ENCODE data around the gene CD320. TPM values are rescaled to one million over a fixed set of nuclear protein-coding genes. Genes with fewer than 3 reads are reported as not detected.
A peak's percentile ranks its signal among the peaks of the same experiment; 100 is the strongest.

Gene CD320
- total RNA-seq, 1 experiment from 2014 or later, result 135 TPM

- DNase-seq (ENCODE audit: low spot score), result no peak
- Histone ChIP-seq H3K27ac (ENCODE audit: low read depth, low read length, poor library complexity, severe bottlenecking) (no peak overlapping the region), H3K4me3 (ENCODE audit: low read depth, low read length, poor library complexity, severe bottlenecking) (no peak overlapping the region), H3K4me1 (ENCODE audit: insufficient read depth, low read length, poor library complexity, severe bottlenecking) (peaks cover 21% of the 10 kb centered on the region), H3K27me3 (replicated peaks; ENCODE audit: insufficient read depth, low read depth, low read length, poor library complexity) (no peaks in the 10 kb centered on the region), H3K9me3 (ENCODE audit: low read depth, low read length, poor library complexity, severe bottlenecking) (no peaks in the 10 kb centered on the region), H3K36me3 (ENCODE audit: insufficient read depth, low read length, poor library complexity, severe bottlenecking) (peaks cover 23% of the 10 kb centered on the region)
- intact Hi-C loops (cut with micrococcal nuclease; ENCODE audit: unreplicated experiment), result no loop called here
- ChIA-PET POLR2A (ENCODE audit: low non-redundant PET) (no interaction called here), CTCF (interaction anchor here (0.6 to 0.7 kb wide), 2 partner anchors 28 to 89 kb away, joined by 4 to 6 read pairs; partner anchors contain the start of gene MARCHF2)
- no TSS peak for BruUV-seq (replicated peaks)
- TF ChIP-seq, protein P1, sequence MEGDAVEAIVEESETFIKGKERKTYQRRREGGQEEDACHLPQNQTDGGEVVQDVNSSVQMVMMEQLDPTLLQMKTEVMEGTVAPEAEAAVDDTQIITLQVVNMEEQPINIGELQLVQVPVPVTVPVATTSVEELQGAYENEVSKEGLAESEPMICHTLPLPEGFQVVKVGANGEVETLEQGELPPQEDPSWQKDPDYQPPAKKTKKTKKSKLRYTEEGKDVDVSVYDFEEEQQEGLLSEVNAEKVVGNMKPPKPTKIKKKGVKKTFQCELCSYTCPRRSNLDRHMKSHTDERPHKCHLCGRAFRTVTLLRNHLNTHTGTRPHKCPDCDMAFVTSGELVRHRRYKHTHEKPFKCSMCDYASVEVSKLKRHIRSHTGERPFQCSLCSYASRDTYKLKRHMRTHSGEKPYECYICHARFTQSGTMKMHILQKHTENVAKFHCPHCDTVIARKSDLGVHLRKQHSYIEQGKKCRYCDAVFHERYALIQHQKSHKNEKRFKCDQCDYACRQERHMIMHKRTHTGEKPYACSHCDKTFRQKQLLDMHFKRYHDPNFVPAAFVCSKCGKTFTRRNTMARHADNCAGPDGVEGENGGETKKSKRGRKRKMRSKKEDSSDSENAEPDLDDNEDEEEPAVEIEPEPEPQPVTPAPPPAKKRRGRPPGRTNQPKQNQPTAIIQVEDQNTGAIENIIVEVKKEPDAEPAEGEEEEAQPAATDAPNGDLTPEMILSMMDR (conservative IDR thresholded peaks at IDR 0.05; ENCODE audit: low read depth, low read length), result no peak
- no peak for TF ChIP-seq EZH2 (IDR thresholded peaks at IDR 0.05; ENCODE audit: borderline replicate concordance, low read depth, low read length, poor library complexity, severe bottlenecking)
These were observed 16.3 kb upstream of the CD320 start for GRCh38 chr19:8324186-8325050.

DNA sequence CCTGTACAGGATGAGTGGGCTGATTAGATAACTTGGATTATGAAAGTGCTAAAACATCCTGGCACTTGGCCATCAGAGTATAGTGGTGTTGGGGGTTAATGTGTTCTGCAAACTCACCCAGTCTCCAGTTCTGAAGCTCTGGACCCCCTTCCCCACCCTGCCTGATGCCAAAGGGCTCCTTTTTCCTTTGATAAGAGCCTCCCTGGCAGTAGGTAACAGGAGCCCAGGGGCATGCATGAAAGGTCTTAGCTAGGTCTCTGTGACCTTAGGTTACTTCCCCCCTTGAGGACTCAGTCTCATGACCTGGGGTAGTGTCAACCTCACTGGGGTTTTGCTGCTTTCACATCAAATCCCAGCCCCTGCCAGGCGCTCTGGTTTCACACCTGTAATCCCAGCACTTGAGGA, 15.6 kb upstream of the CD320 start:
- no peak overlapping the region for H3K4me3 ChIP-seq (ENCODE audit: low read depth, low read length, poor library complexity, severe bottlenecking)
- DNase-seq (ENCODE audit: low spot score), result no peak
- TF ChIP-seq, protein P1 (conservative IDR thresholded peaks at IDR 0.05; ENCODE audit: low read depth, low read length), result no peak
- BruUV-seq (replicated peaks), result no TSS peak
- peaks cover 23% of the 10 kb centered on the region for H3K36me3 ChIP-seq (ENCODE audit: insufficient read depth, low read length, poor library complexity, severe bottlenecking)
- H3K9me3 ChIP-seq (ENCODE audit: low read depth, low read length, poor library complexity, severe bottlenecking), result no peaks in the 10 kb centered on the region
- intact Hi-C loops (cut with micrococcal nuclease; ENCODE audit: unreplicated experiment), result no loop called here
- no peak overlapping the region for H3K27ac ChIP-seq (ENCODE audit: low read depth, low read length, poor library complexity, severe bottlenecking)
- H3K27me3 ChIP-seq (replicated peaks; ENCODE audit: insufficient read depth, low read depth, low read length, poor library complexity), result no peaks in the 10 kb centered on the region
- ChIA-PET CTCF (interaction anchor here (0.6 to 0.7 kb wide), 2 partner anchors 29 to 89 kb away, joined by 4 to 6 read pairs; partner anchors contain the start of gene MARCHF2), POLR2A (ENCODE audit: low non-redundant PET) (no interaction called here)
- H3K4me1 ChIP-seq (ENCODE audit: insufficient read depth, low read length, poor library complexity, severe bottlenecking), result peaks cover 22% of the 10 kb centered on the region

DNA sequence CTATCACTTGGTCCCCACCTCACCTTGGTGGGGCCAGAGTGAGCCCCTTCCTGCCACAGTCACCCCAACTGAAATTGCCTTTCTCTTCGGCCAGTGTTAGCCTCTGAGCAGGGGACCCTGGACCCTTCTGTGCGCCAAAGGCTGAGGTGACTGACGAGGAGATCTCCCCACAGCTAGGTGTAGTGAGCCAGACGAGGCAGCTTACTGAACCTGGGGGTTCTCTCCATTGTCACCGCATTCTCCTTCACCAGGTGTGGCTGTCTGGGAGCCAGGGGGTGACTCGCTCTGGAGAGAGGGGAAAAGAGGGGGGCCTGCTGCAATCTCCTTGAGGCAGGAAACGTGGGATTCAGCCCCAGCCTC, 14.5 kb upstream of the CD320 start:
- peak overlapping the region; percentile 89 for H3K4me3 ChIP-seq (ENCODE audit: low read depth, low read length, poor library complexity, severe bottlenecking)
- no TSS peak for BruUV-seq (replicated peaks)
- TF ChIP-seq EZH2 (IDR thresholded peaks at IDR 0.05; ENCODE audit: borderline replicate concordance, low read depth, low read length, poor library complexity, severe bottlenecking), result no peak
- TF ChIP-seq, protein P1 (conservative IDR thresholded peaks at IDR 0.05; ENCODE audit: low read depth, low read length), result no peak
- DNase-seq (ENCODE audit: low spot score), result no peak
- ChIA-PET POLR2A (ENCODE audit: low non-redundant PET) (no interaction called here), CTCF (no interaction called here)
- H3K9me3 ChIP-seq (ENCODE audit: low read depth, low read length, poor library complexity, severe bottlenecking), result no peaks in the 10 kb centered on the region
- peak overlapping the region; percentile 93 for H3K27ac ChIP-seq (ENCODE audit: low read depth, low read length, poor library complexity, severe bottlenecking)
- intact Hi-C loops (cut with micrococcal nuclease; ENCODE audit: unreplicated experiment), result no loop called here
- peaks cover 23% of the 10 kb centered on the region for H3K36me3 ChIP-seq (ENCODE audit: insufficient read depth, low read length, poor library complexity, severe bottlenecking)
- H3K4me1 ChIP-seq (ENCODE audit: insufficient read depth, low read length, poor library complexity, severe bottlenecking), result peaks cover 22% of the 10 kb centered on the region
- no peaks in the 10 kb centered on the region for H3K27me3 ChIP-seq (replicated peaks; ENCODE audit: insufficient read depth, low read depth, low read length, poor library complexity)

Data from A673 (cell line).